ENCODE results near the gene RALGAPA2.

Gene RALGAPA2

DNA sequence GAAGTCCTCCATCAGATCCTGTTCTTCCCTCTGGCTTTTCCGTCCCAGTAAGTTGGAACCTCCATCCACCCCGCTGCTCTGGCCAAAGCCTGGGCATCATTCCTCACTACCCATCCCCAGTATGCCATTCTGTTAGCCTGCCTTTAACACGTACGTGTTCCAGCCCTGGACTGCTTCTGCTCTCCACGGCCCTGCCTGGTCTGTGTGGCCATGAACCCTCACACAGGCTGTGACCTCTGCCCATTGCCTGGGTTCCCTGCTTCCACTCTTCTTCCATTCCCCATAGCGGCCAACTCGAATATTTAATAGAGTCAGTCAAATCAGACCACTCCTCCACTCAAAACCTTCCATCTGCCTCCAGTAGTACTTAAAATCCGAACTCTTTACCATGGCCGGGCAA lies 29.4 kb downstream of the RALGAPA2 start:
- no peak for FAIRE-seq

- FAIRE-seq: no peak
Measured at GRCh38 chr20:20680991-20681508, 31.4 kb downstream of the RALGAPA2 start.

DNA sequence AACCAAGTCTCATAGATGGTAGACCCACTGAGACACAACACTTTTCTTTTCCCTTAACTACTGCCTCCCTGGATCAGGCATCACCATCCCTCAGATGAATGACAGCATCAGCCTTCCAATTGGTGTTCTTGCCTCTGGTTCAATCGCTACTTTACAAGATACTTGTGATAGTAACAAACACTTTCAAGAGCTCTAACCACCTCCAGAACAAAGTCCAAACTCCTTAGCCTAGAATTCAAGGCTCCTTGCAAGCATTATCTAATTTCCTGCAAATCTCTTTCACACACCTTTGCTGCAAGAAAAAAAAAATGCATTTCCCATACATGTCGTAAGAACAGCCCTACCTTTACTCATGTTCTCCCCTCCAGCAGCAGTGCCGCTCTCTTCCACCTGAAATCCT lies 33.1 kb downstream of the RALGAPA2 start:
- no peak for FAIRE-seq

DNA sequence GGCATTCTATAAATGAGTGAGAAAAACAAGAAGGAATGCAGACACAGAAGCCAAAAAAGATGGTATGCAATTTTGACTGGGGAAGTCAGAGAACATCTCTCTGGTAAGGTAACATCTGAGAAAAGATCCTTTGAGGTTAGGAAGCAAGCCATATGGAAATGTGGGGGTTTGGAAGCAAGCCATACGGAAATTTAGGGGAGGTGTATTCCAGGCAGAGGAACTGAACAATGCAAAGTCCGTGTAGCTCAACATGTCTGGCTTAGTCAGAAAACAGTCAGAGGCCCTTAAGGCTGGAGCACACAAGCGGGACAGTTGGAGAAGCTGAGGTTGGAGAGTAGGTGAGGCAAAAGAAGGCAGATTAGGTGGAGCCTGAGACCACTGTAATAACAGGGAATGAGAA lies 35.3 kb downstream of the RALGAPA2 start:
- no peak for FAIRE-seq

GRCh38 chr20:20668639-20669038 lies 43.8 kb downstream of the RALGAPA2 start:
- no peak for FAIRE-seq

DNA sequence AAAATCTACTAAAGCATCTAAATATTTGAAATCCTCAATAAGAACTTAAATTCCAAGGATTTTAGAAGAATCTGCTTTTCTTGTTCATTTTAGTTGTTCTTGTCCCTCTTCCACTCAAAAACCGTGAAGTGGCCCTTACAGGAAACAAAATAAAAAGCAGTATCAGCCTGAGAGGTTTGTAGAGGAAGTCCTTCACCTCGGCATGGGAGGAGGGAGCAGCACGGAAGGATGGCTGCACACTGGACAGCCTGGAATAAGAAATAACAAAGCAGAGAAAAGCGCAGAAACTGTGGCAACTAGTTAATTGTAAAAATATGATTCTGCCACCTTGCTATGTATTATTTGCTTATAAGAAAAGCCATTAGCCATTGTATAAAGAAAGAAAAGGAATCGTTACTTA lies 46.1 kb downstream of the RALGAPA2 start:
- FAIRE-seq: no peak

GRCh38 chr20:20665606-20666332 lies 46.7 kb downstream of the RALGAPA2 start:
- no peak for FAIRE-seq

DNA sequence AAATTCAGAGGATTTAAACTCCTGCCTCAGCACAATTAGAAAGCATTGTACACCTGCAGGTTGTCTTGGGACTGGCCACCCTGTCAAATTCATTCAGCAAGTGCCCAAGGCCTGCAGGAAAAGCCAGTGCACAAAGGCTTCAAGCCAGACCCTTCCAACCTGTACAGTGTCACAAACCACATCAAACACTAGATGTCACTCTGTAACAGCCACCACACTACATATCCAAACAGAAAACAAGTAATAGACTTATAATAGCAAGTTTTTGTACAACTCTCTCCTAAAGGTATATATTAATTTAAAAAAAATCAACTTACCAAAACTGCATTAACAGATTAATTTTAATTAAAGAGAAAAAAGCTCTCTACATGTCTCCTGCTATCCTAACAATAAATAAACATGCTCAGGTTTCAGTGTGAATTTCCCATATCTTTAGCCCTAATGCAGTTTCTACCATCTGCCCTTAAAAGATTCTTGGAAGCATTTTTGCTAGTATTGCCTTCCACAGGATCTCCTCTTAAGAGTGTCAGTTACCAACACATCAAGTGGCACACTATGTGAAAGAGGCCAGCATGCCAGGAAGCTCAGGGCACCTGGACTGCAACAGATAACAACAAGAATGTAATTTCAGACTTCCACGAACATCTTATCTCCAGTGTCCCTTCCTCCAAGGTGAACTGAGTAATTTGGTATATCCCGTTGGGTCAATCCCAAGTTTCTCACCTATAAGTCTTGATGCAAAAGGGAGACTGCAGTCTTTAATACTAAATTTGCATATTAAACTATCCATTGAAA lies 47.5 kb downstream of the RALGAPA2 start:
- FAIRE-seq: peak; percentile 84

DNA sequence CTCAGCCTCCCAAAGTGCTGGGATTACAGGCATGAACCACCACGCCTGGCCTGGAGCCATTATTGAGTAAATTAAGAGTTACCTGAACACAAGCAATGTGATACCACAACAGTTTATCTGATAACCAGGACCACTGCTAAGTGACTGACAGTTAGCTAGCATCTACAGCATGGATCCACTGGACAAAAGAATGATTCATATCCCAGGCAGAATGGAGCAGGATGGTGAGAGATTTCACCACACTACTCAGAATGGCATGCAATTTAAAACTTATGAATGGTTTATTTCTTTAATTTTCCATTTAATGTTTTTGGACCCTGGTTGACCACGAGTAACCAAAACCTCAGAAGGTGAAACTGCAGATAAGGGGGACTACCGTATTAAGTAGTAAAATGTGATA lies 48.6 kb downstream of the RALGAPA2 start:
- no peak for FAIRE-seq

GRCh38 chr20:20658871-20659431 lies 53.5 kb downstream of the RALGAPA2 start:
- no peak for FAIRE-seq

DNA sequence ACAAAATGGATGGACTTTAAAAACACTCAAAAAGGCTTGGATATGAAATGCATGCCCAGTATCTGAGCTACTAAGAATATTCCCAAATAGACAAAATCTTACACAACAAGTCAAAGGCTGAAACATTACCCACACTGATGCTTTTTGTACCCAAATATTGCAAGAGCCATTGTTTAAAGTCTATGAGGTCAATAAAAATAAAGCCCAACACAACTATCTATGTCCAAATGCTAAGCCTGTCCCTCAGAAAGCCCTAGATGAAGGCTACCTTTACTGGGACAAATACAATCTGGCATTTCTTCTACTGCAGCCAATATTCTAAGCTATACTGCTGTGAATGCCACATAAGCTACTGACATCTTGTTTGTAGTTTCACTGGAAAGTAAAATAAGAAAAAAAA lies 54.3 kb downstream of the RALGAPA2 start:
- no peak for FAIRE-seq

GRCh38 chr20:20657092-20657491 lies 55.4 kb downstream of the RALGAPA2 start:
- FAIRE-seq: no peak

GRCh38 chr20:20655883-20656282 lies 56.6 kb downstream of the RALGAPA2 start:
- FAIRE-seq: no peak

GRCh38 chr20:20649945-20650344 lies 62.5 kb downstream of the RALGAPA2 start:
- FAIRE-seq: no peak

GRCh38 chr20:20643927-20644326 lies 68.5 kb downstream of the RALGAPA2 start:
- no peak for FAIRE-seq

DNA sequence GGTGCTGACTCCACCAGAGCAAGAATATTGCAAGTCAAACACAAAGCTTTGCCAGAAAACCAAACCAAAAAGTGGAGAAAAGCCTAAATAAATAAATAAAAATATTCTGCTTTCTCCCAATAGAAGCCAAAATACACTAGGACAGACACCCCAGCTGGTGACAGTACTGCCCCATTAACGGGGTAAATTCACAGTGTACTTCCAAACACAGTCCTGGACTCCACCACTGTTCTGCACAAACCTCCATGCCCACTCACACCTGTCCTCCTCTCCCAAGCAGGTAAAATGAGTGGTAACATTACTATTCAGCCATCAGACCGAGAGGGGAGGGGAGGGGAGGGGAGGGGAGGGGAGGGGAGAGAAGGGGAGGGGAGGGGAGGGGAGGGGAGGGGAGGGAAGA lies 70.7 kb downstream of the RALGAPA2 start:
- no peak for FAIRE-seq

DNA sequence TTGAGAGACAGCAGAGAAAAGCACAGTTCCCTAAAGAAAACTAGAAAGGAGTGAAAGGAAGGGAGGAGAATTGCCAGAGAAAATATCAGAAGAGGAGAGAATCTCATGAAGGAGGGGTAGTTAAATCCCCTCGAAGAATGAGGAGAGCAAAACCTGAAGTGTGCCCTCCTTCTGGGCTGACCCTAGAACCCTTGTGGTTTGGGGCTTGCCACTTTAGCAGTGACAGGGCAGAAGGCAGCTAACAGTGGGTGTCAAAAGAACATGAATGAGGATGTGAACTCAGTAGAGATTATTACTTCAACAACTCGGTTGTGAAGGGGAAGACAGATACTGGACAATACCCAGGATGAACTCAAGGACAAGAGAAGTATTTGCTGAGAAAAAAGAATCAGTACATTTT lies 73.6 kb downstream of the RALGAPA2 start:
- no peak for FAIRE-seq

GRCh38 chr20:20637998-20638725 lies 74.3 kb downstream of the RALGAPA2 start:
- FAIRE-seq: no peak

- no peak for FAIRE-seq
Measured at GRCh38 chr20:20635006-20635405, 77.4 kb downstream of the RALGAPA2 start.

DNA sequence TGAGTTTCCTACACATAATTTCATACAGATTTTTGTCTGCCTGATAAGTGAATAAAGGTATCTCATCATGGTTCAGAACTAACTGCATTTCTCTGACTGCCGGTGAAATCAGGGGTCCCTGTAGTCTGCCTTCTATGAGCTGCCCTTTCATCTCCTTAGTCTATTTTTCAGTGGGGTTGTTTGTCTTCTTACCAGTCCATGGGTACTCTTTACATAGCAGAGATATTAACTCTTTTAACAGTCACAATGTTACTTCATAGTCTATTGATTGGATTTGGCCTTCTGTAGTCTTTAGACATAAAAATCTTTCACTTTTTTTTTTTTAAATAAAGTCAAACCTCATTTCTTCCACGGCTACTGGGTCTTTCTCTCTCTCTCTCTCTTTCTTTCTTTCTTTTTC lies 79.8 kb downstream of the RALGAPA2 start:
- FAIRE-seq: no peak

DNA sequence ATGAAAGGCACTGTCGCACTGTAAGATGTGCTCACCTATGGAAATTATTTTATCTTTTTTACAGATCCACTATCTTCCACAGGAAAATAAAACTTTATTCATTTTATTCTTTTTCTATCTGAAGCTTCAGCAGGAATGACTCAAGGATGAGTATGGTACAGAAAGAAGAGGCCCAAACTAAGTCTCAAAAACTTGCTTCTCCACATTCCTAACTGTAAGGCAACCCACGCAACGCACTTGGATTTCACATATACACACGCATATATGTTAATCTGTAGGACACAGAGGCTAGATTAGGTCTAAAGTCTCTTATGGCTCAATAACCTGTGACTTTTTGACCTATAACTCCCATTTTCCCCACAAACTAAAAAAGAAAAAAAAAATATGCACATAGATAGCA lies 81.9 kb downstream of the RALGAPA2 start:
- no peak for FAIRE-seq

GRCh38 chr20:20629556-20630188 lies 82.8 kb downstream of the RALGAPA2 start:
- FAIRE-seq: no peak

GRCh38 chr20:20628314-20628713 lies 84.1 kb downstream of the RALGAPA2 start:
- FAIRE-seq: no peak
